ENCODE results near the gene EPHX1.
A peak's percentile ranks its signal among the peaks of the same experiment; 100 is the strongest.

EPHX1 gene

GRCh38 chr1:225766967-225767633, 42.8 kb upstream of the EPHX1 start:
- no peak overlapping the region for H3K4me2 ChIP-seq (ENCODE audit: low read depth, low read length, poor library complexity, severe bottlenecking)
- no peaks in the 10 kb centered on the region for H3F3A ChIP-seq (ENCODE audit: low read depth)
- H3K4me1 ChIP-seq (ENCODE audit: insufficient read depth, low read length, poor library complexity, severe bottlenecking): peaks cover 19% of the 10 kb centered on the region

GRCh38 chr1:225767634-225768540, 42.0 kb upstream of the EPHX1 start:
- Histone ChIP-seq H3K36me3 (ENCODE audit: insufficient read depth, low read length) (no peaks in the 10 kb centered on the region), H3K4me3 (ENCODE audit: low read length, poor library complexity, severe bottlenecking) (no peak overlapping the region), H3K9ac (ENCODE audit: low read depth, low read length, poor library complexity, severe bottlenecking) (peak overlapping the region; percentile 39), H3K9me2 (replicated peaks; ENCODE audit: low read depth, low read length) (no peaks in the 10 kb centered on the region), H3F3A (ENCODE audit: low read depth) (no peaks in the 10 kb centered on the region), H3K79me2 (ENCODE audit: insufficient read depth, low read length) (no peaks in the 10 kb centered on the region), H3K9me3 (ENCODE audit: insufficient read depth, low read depth, low read length) (no peaks in the 10 kb centered on the region), H3K4me1 (ENCODE audit: insufficient read depth, low read length, poor library complexity, severe bottlenecking) (peaks cover 26% of the 10 kb centered on the region), H3K4me2 (ENCODE audit: low read depth, low read length, poor library complexity, severe bottlenecking) (peak overlapping the region; percentile 7), H3K27me3 (ENCODE audit: insufficient read depth, low read length, poor library complexity, severe bottlenecking) (no peaks in the 10 kb centered on the region), H4K20me1 (ENCODE audit: insufficient read depth, low read length, poor library complexity, severe bottlenecking) (no peaks in the 10 kb centered on the region), H2AFZ (ENCODE audit: low read length) (no peak overlapping the region)
- TF ChIP-seq, protein P1, sequence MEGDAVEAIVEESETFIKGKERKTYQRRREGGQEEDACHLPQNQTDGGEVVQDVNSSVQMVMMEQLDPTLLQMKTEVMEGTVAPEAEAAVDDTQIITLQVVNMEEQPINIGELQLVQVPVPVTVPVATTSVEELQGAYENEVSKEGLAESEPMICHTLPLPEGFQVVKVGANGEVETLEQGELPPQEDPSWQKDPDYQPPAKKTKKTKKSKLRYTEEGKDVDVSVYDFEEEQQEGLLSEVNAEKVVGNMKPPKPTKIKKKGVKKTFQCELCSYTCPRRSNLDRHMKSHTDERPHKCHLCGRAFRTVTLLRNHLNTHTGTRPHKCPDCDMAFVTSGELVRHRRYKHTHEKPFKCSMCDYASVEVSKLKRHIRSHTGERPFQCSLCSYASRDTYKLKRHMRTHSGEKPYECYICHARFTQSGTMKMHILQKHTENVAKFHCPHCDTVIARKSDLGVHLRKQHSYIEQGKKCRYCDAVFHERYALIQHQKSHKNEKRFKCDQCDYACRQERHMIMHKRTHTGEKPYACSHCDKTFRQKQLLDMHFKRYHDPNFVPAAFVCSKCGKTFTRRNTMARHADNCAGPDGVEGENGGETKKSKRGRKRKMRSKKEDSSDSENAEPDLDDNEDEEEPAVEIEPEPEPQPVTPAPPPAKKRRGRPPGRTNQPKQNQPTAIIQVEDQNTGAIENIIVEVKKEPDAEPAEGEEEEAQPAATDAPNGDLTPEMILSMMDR (conservative IDR thresholded peaks at IDR 0.05; ENCODE audit: low read length): no peak
- TF ChIP-seq EZH2phosphoT487 (IDR thresholded peaks at IDR 0.05; ENCODE audit: borderline replicate concordance): no peak

More at GRCh38 chr1:225766967-225767633, 42.8 kb upstream of the EPHX1 start:
- TF ChIP-seq EZH2phosphoT487 (IDR thresholded peaks at IDR 0.05; ENCODE audit: borderline replicate concordance): no peak
- TF ChIP-seq, protein P1 (conservative IDR thresholded peaks at IDR 0.05; ENCODE audit: low read length): no peak
- Histone ChIP-seq H3K36me3 (ENCODE audit: insufficient read depth, low read length) (no peaks in the 10 kb centered on the region), H3K9ac (ENCODE audit: low read depth, low read length, poor library complexity, severe bottlenecking) (peak overlapping the region; percentile 39), H3K9me2 (replicated peaks; ENCODE audit: low read depth, low read length) (no peaks in the 10 kb centered on the region), H3K9me3 (ENCODE audit: insufficient read depth, low read depth, low read length) (no peaks in the 10 kb centered on the region), H4K20me1 (ENCODE audit: insufficient read depth, low read length, poor library complexity, severe bottlenecking) (no peaks in the 10 kb centered on the region), H3K27me3 (ENCODE audit: insufficient read depth, low read length, poor library complexity, severe bottlenecking) (no peaks in the 10 kb centered on the region), H3K79me2 (ENCODE audit: insufficient read depth, low read length) (no peaks in the 10 kb centered on the region), H3K4me3 (ENCODE audit: low read length, poor library complexity, severe bottlenecking) (no peak overlapping the region), H2AFZ (ENCODE audit: low read length) (no peak overlapping the region; the same call in 1 of the 2 replicates)

GRCh38 chr1:225768662-225769426, 41.1 kb upstream of the EPHX1 start:
- H3K27me3 ChIP-seq (ENCODE audit: insufficient read depth, low read length, poor library complexity, severe bottlenecking): no peaks in the 10 kb centered on the region
- H3K4me3 ChIP-seq (ENCODE audit: low read length, poor library complexity, severe bottlenecking): no peak overlapping the region
- H2AFZ ChIP-seq (ENCODE audit: low read length): no peak overlapping the region
- no peaks in the 10 kb centered on the region for H4K20me1 ChIP-seq (ENCODE audit: insufficient read depth, low read length, poor library complexity, severe bottlenecking)
- H3K4me1 ChIP-seq (ENCODE audit: insufficient read depth, low read length, poor library complexity, severe bottlenecking): peaks cover 34% of the 10 kb centered on the region
- H3K9me3 ChIP-seq (ENCODE audit: insufficient read depth, low read depth, low read length): no peaks in the 10 kb centered on the region
- TF ChIP-seq EZH2phosphoT487 (IDR thresholded peaks at IDR 0.05; ENCODE audit: borderline replicate concordance): no peak
- no peak overlapping the region for H3K9ac ChIP-seq (ENCODE audit: low read depth, low read length, poor library complexity, severe bottlenecking)
- no peaks in the 10 kb centered on the region for H3K9me2 ChIP-seq (replicated peaks; ENCODE audit: low read depth, low read length)
- H3K4me2 ChIP-seq (ENCODE audit: low read depth, low read length, poor library complexity, severe bottlenecking): no peak overlapping the region
- no peaks in the 10 kb centered on the region for H3K36me3 ChIP-seq (ENCODE audit: insufficient read depth, low read length)
- no peaks in the 10 kb centered on the region for H3F3A ChIP-seq (ENCODE audit: low read depth)
- no peaks in the 10 kb centered on the region for H3K79me2 ChIP-seq (ENCODE audit: insufficient read depth, low read length)
